ENCODE measurements around the gene CCND3. TPM values are rescaled to one million over a fixed set of nuclear protein-coding genes. Genes with fewer than 3 reads are reported as not detected.
A peak's percentile ranks its signal among the peaks of the same experiment; 100 is the strongest.

CCND3 gene
- total and polyA plus RNA-seq, 2 donors from 2014 or later, result 42.1 to 139 TPM

GRCh38 chr6:41931792-41932191, 9.8 kb downstream of the CCND3 start:
- FAIRE-seq (no peak), DNase-seq (no peak)
- Histone ChIP-seq H3K9ac (ENCODE audit: low read length in 3 of 3) (no peak overlapping the region), H3K9me3 (ENCODE audit: control insufficient read depth in 2 of 3, insufficient read depth in 1 of 3, low read length in 3 of 3) (no peaks in the 10 kb centered on the region), H3K27ac (ENCODE audit: low read depth in 2 of 2, low read length in 2 of 2) (no peak overlapping the region), H3K4me3 (ENCODE audit: low read length in 3 of 3) (no peak overlapping the region), H3K36me3 (ENCODE audit: control insufficient read depth in 2 of 3, insufficient read depth in 3 of 3, low read length in 3 of 3) (peaks cover 15 to 51% (median 49%) of the 10 kb centered on the region in 3 donors), H3K27me3 (ENCODE audit: control insufficient read depth, insufficient read depth, low read length) (no peaks in the 10 kb centered on the region), H3K4me1 (ENCODE audit: control insufficient read depth in 2 of 3, insufficient read depth in 2 of 3, low read depth in 1 of 3, low read length in 3 of 3) (no peaks in the 10 kb centered on the region)
- TF ChIP-seq CTCF (IDR thresholded peaks at IDR 0.05; ENCODE audit: borderline replicate concordance, extremely low read depth, insufficient read depth), result no peak
- intact Hi-C loops (cut with DNase I), result loop anchor here (10.0 kb wide), 1 partner anchor 113 kb away; no protein-coding TSS in a partner anchor

GRCh38 chr6:41929924-41930323, 11.7 kb downstream of the CCND3 start:
- Histone ChIP-seq H3K4me1 (ENCODE audit: control insufficient read depth in 2 of 3, insufficient read depth in 2 of 3, low read depth in 1 of 3, low read length in 3 of 3) (no peaks in the 10 kb centered on the region), H3K9me3 (ENCODE audit: control insufficient read depth in 2 of 3, insufficient read depth in 1 of 3, low read length in 3 of 3) (no peaks in the 10 kb centered on the region), H3K27ac (ENCODE audit: low read depth in 2 of 2, low read length in 2 of 2) (no peak overlapping the region), H3K27me3 (ENCODE audit: control insufficient read depth, insufficient read depth, low read length) (no peaks in the 10 kb centered on the region), H3K4me3 (ENCODE audit: low read length in 3 of 3) (no peak overlapping the region), H3K36me3 (ENCODE audit: control insufficient read depth in 2 of 3, insufficient read depth in 3 of 3, low read length in 3 of 3) (peaks cover 15 to 49% (median 33%) of the 10 kb centered on the region in 3 donors), H3K9ac (ENCODE audit: low read length in 3 of 3) (no peak overlapping the region)
- FAIRE-seq (no peak), DNase-seq (no peak)
- intact Hi-C loops (cut with DNase I), result loop anchor here (10.0 kb wide), 1 partner anchor 115 kb away; no protein-coding TSS in a partner anchor
- TF ChIP-seq CTCF (IDR thresholded peaks at IDR 0.05; ENCODE audit: borderline replicate concordance, extremely low read depth, insufficient read depth), result no peak

GRCh38 chr6:41927253-41927652, 14.4 kb downstream of the CCND3 start:
- no peaks in the 10 kb centered on the region for H3K27me3 ChIP-seq (ENCODE audit: control insufficient read depth, insufficient read depth, low read length)
- no peaks in the 10 kb centered on the region for H3K9me3 ChIP-seq (ENCODE audit: control insufficient read depth in 2 of 3, insufficient read depth in 1 of 3, low read length in 3 of 3)
- no peak for FAIRE-seq
- no peak overlapping the region for H3K4me3 ChIP-seq (ENCODE audit: low read length in 3 of 3)
- no peak for TF ChIP-seq CTCF (IDR thresholded peaks at IDR 0.05; ENCODE audit: borderline replicate concordance, extremely low read depth, insufficient read depth)
- H3K27ac ChIP-seq (ENCODE audit: low read depth in 2 of 2, low read length in 2 of 2), result no peak overlapping the region
- DNase-seq, result no peak
- H3K4me1 ChIP-seq (ENCODE audit: control insufficient read depth in 2 of 3, insufficient read depth in 2 of 3, low read depth in 1 of 3, low read length in 3 of 3), result peaks cover 4 to 6% (median 4%) of the 10 kb centered on the region in 3 donors
- H3K9ac ChIP-seq (ENCODE audit: low read length in 3 of 3), result no peak overlapping the region
- intact Hi-C loops (cut with DNase I), result no loop called here
- peaks cover 12 to 39% (median 16%) of the 10 kb centered on the region in 3 donors for H3K36me3 ChIP-seq (ENCODE audit: control insufficient read depth in 2 of 3, insufficient read depth in 3 of 3, low read length in 3 of 3)

GRCh38 chr6:41922154-41922553, 19.5 kb downstream of the CCND3 start:
- intact Hi-C loops (cut with DNase I), result no loop called here
- TF ChIP-seq CTCF (IDR thresholded peaks at IDR 0.05; ENCODE audit: borderline replicate concordance, extremely low read depth, insufficient read depth), result no peak
- FAIRE-seq, result no peak
- H3K9ac ChIP-seq (ENCODE audit: low read length in 3 of 3), result peak overlapping the region; percentile 95 to 100 (median 99)
- H3K4me1 ChIP-seq (ENCODE audit: control insufficient read depth in 2 of 3, insufficient read depth in 2 of 3, low read depth in 1 of 3, low read length in 3 of 3), result peaks cover 7 to 18% (median 13%) of the 10 kb centered on the region in 3 donors
- H3K4me3 ChIP-seq (ENCODE audit: low read length in 3 of 3), result peak overlapping the region; percentile 99 to 100 (median 100)
- peak in 1 of 5 donors; percentile 14 for DNase-seq
- no peaks in the 10 kb centered on the region for H3K9me3 ChIP-seq (ENCODE audit: control insufficient read depth in 2 of 3, insufficient read depth in 1 of 3, low read length in 3 of 3)
- no peaks in the 10 kb centered on the region for H3K27me3 ChIP-seq (ENCODE audit: control insufficient read depth, insufficient read depth, low read length)
- no peak overlapping the region for H3K27ac ChIP-seq (ENCODE audit: low read depth in 2 of 2, low read length in 2 of 2)
- H3K36me3 ChIP-seq (ENCODE audit: control insufficient read depth in 2 of 3, insufficient read depth in 3 of 3, low read length in 3 of 3), result peaks cover 0 to 4% (median 1%) of the 10 kb centered on the region in 3 donors
